ENCODE measurements around the gene KIF23. TPM values are rescaled to one million over a fixed set of nuclear protein-coding genes. Genes with fewer than 3 reads are reported as not detected.
A peak's percentile ranks its signal among the peaks of the same experiment; 100 is the strongest.

The KIF23 gene
- polyA plus RNA-seq, 1 donor = 15.9 TPM

DNA sequence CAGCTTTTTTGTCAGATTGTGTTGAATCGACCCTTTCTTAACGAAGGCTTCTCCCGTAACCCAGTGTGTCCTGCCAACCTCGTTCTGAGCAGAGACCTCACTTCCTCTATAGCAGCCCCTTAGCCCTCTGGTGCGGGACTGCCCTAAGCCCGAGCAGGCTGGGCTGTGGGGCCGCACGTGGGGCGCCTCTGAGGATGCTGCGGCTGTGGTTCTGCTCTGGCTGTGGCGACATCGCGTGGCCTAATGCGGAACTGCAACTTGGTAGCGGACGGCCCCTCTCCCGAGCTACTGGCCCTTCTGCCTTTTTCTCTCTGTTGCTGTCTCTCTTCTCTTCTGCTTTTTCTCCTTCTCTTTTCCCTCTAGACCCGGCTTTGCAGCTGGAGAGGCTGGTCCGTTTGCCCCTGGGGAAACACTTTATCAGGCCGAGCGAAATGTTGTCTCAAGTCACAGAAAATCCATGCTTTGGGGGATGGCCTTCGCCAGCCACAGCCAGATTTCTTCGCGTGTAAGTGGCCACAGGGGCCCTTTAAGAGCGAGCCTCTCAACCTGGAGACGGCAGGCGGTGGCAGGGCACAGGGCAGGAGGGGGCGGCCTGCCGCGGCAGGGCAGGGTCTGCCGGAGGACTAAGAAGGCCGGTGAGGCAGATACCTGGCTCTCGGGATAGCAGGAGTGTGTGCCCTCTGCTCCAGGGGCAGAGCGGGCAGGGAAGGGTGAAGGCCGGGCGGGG is 19.4 kb upstream of the KIF23 start:
- Histone ChIP-seq H3K9me3 (ENCODE audit: control insufficient read depth, low read depth, low read length) (no peaks in the 10 kb centered on the region), H3K27ac (ENCODE audit: low read length) (no peak overlapping the region)
- 0% methylated on average over 2 of the region's 36 CpGs for WGBS (ENCODE audit: insufficient coverage, low lambda C conversion rate)

GRCh38 chr15:69395460-69395859 is 18.7 kb upstream of the KIF23 start:
- WGBS (ENCODE audit: insufficient coverage, low lambda C conversion rate) = 100% methylated on average over 2 of the region's 10 CpGs
- Histone ChIP-seq H3K4me3 (ENCODE audit: low read length) (no peak overlapping the region), H3K9me3 (ENCODE audit: control insufficient read depth, low read depth, low read length) (no peaks in the 10 kb centered on the region), H3K27me3 (ENCODE audit: control insufficient read depth, insufficient read depth, low read length) (peaks cover 2% of the 10 kb centered on the region), H3K27ac (ENCODE audit: low read length) (no peak overlapping the region), H3K36me3 (ENCODE audit: control insufficient read depth, insufficient read depth, low read length) (no peaks in the 10 kb centered on the region), H3K4me1 (ENCODE audit: control insufficient read depth, insufficient read depth, low read length) (peaks cover 2% of the 10 kb centered on the region)
- DNase-seq = no peak

More for the DNA sequence above, 19.4 kb upstream of the KIF23 start:
- H3K27me3 ChIP-seq (ENCODE audit: control insufficient read depth, insufficient read depth, low read length) = peaks cover 2% of the 10 kb centered on the region
- H3K4me1 ChIP-seq (ENCODE audit: control insufficient read depth, insufficient read depth, low read length) = peaks cover 2% of the 10 kb centered on the region
- no peak overlapping the region for H3K4me3 ChIP-seq (ENCODE audit: low read length)
- H3K36me3 ChIP-seq (ENCODE audit: control insufficient read depth, insufficient read depth, low read length) = no peaks in the 10 kb centered on the region
- peak; percentile 63 to 64 for DNase-seq

DNA sequence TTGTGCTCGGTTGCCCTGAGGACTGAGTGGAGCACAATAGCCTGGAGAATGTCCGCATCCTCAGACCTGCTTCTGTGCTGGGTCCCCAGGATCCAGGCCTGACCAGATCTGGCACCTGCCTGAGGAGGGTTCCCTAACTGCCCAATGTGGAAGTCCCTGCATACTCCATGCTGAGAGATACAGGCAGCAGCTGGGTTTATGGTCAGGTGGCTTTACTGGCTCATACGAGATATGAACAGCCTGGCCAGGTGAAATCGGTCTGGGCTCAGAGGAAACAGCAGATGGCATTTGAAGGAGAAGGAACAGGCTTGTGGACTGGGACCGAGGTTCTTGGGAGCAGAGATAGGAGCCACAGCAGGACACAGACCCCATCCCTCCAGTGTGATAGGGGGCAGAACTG is 18.2 kb upstream of the KIF23 start:
- no peaks in the 10 kb centered on the region for H3K36me3 ChIP-seq (ENCODE audit: control insufficient read depth, insufficient read depth, low read length)
- WGBS (ENCODE audit: insufficient coverage, low lambda C conversion rate) = no CpG with 5 or more reads among the region's 5 CpGs
- no peak overlapping the region for H3K27ac ChIP-seq (ENCODE audit: low read length)
- peaks cover 2% of the 10 kb centered on the region for H3K4me1 ChIP-seq (ENCODE audit: control insufficient read depth, insufficient read depth, low read length)
- peaks cover 2% of the 10 kb centered on the region for H3K27me3 ChIP-seq (ENCODE audit: control insufficient read depth, insufficient read depth, low read length)
- H3K9me3 ChIP-seq (ENCODE audit: control insufficient read depth, low read depth, low read length) = no peaks in the 10 kb centered on the region
- H3K4me3 ChIP-seq (ENCODE audit: low read length) = no peak overlapping the region
- no peak for DNase-seq

DNA sequence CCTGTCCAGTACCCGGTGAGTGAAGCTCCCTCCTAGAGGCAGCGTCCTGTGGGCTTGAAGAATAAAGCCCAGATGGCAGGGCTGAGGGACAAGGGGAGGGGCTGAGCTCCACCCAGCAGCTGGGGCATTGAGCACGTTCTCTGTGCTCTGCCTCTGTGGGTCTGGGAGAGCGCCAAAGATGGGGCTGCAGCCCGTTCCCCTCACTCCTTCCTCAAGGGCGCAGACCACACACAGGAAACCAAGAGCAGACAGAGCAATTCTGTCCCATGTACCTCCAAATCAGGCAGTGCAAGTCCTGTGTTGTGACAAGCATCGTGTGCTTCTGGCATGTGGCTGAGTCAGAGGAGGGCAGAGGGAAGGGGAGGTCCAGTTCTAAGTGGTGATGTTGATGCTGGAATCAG is 15.7 kb upstream of the KIF23 start:
- peaks cover 2% of the 10 kb centered on the region for H3K4me1 ChIP-seq (ENCODE audit: control insufficient read depth, insufficient read depth, low read length)
- no CpG with 5 or more reads among the region's 7 CpGs for WGBS (ENCODE audit: insufficient coverage, low lambda C conversion rate)
- peaks cover 2% of the 10 kb centered on the region for H3K27me3 ChIP-seq (ENCODE audit: control insufficient read depth, insufficient read depth, low read length)
- DNase-seq = no peak
- H3K9me3 ChIP-seq (ENCODE audit: control insufficient read depth, low read depth, low read length) = no peaks in the 10 kb centered on the region
- H3K36me3 ChIP-seq (ENCODE audit: control insufficient read depth, insufficient read depth, low read length) = no peaks in the 10 kb centered on the region
- no peak overlapping the region for H3K27ac ChIP-seq (ENCODE audit: low read length)
- H3K4me3 ChIP-seq (ENCODE audit: low read length) = no peak overlapping the region

DNA sequence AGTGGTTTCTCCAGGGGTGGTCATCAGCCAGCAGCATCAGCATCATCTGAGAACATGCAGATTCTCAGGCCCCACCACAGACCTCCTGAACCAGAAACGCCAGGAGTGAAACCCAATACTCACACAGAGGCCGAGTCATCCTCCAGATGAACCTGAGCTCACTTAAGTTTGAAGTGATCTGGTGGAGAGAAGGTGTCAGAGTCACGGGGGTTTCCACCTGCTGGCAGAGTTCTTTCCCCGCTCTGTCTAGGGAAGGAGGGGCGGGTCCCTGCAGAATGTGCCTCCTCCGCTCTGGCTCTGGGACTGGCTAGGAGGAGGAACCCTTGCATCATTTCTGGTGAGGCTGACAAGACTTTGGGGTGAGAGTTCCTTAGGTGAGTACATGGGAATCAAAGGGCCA is 13.3 kb upstream of the KIF23 start:
- WGBS (ENCODE audit: insufficient coverage, low lambda C conversion rate) = no CpG with 5 or more reads among the region's 6 CpGs
- Histone ChIP-seq H3K4me3 (ENCODE audit: low read length) (no peak overlapping the region), H3K4me1 (ENCODE audit: control insufficient read depth, insufficient read depth, low read length) (no peaks in the 10 kb centered on the region), H3K36me3 (ENCODE audit: control insufficient read depth, insufficient read depth, low read length) (no peaks in the 10 kb centered on the region), H3K27ac (ENCODE audit: low read length) (no peak overlapping the region), H3K9me3 (ENCODE audit: control insufficient read depth, low read depth, low read length) (no peaks in the 10 kb centered on the region), H3K27me3 (ENCODE audit: control insufficient read depth, insufficient read depth, low read length) (no peaks in the 10 kb centered on the region)
- DNase-seq = no peak

DNA sequence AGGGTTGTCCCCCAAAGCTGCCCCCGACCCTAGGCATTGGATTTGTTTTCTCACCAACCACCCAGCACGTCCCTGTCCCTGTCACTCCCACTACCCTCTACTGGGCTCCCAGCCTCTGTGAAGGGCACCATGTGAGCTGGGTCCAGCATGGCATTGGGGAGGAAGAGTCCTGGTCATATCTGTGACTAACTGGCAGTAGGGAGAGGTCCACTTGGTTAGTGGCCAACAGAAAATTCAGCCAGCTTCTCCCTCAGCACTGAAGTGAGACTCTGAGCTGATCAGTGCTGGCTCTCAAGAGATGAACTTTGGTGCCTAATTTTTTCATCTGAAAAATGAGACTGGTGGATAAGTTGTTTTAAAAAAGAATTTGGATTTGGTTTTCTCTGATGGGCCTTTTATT is 11.3 kb upstream of the KIF23 start:
- no peak overlapping the region for H3K4me3 ChIP-seq (ENCODE audit: low read length)
- H3K27ac ChIP-seq (ENCODE audit: low read length) = no peak overlapping the region
- WGBS (ENCODE audit: insufficient coverage, low lambda C conversion rate) = no CpG with 5 or more reads among the region's 2 CpGs
- no peak for DNase-seq
- H3K4me1 ChIP-seq (ENCODE audit: control insufficient read depth, insufficient read depth, low read length) = no peaks in the 10 kb centered on the region
- H3K27me3 ChIP-seq (ENCODE audit: control insufficient read depth, insufficient read depth, low read length) = no peaks in the 10 kb centered on the region
- H3K36me3 ChIP-seq (ENCODE audit: control insufficient read depth, insufficient read depth, low read length) = no peaks in the 10 kb centered on the region
- H3K9me3 ChIP-seq (ENCODE audit: control insufficient read depth, low read depth, low read length) = no peaks in the 10 kb centered on the region

- no CpG with 5 or more reads among the region's 4 CpGs for WGBS (ENCODE audit: insufficient coverage, low lambda C conversion rate)
- H3K27ac ChIP-seq (ENCODE audit: low read length) = no peak overlapping the region
- H3K4me1 ChIP-seq (ENCODE audit: control insufficient read depth, insufficient read depth, low read length) = no peaks in the 10 kb centered on the region
- H3K4me3 ChIP-seq (ENCODE audit: low read length) = no peak overlapping the region
- no peaks in the 10 kb centered on the region for H3K36me3 ChIP-seq (ENCODE audit: control insufficient read depth, insufficient read depth, low read length)
- DNase-seq = no peak
- H3K27me3 ChIP-seq (ENCODE audit: control insufficient read depth, insufficient read depth, low read length) = no peaks in the 10 kb centered on the region
- no peaks in the 10 kb centered on the region for H3K9me3 ChIP-seq (ENCODE audit: control insufficient read depth, low read depth, low read length)
These were observed 10.6 kb upstream of the KIF23 start for GRCh38 chr15:69403594-69403993.

GRCh38 chr15:69405110-69405509 is 9.0 kb upstream of the KIF23 start:
- H3K9me3 ChIP-seq (ENCODE audit: control insufficient read depth, low read depth, low read length) = no peaks in the 10 kb centered on the region
- no peaks in the 10 kb centered on the region for H3K4me1 ChIP-seq (ENCODE audit: control insufficient read depth, insufficient read depth, low read length)
- DNase-seq = no peak
- no peak overlapping the region for H3K27ac ChIP-seq (ENCODE audit: low read length)
- H3K36me3 ChIP-seq (ENCODE audit: control insufficient read depth, insufficient read depth, low read length) = no peaks in the 10 kb centered on the region
- no peaks in the 10 kb centered on the region for H3K27me3 ChIP-seq (ENCODE audit: control insufficient read depth, insufficient read depth, low read length)
- no peak overlapping the region for H3K4me3 ChIP-seq (ENCODE audit: low read length)
- 0% methylated on average over 1 of the region's 3 CpGs for WGBS (ENCODE audit: insufficient coverage, low lambda C conversion rate)

DNA sequence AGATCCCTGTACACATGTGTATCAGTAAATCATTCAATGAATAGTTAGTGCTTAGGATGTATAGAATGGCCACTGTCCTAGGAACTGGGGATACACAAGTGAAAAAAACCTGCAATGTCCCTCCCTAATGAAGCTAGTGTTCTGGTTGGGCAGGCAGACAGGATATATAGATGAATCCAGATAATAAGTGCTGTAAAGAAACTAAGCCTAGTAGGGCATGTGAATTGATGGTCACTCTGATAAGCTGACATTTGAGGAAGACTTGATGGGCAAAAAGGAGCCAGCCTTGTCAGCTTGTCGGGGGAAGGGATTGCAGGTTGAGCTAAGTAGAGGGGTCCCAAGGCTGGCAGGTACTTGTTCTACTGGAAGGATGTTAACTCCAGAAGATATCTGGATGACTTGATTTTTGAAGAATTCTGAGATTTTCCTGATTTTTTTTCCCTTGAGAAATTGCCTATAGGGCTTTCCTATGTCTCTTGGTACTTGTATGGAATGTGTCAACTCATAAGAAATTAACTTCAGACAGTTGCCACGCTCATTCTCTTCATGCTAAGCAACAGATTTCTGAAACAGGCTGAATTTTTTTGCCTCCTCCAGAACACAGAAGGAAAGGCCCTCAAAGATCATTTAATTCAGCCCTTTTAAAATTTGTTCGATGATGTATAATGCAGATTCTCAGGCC is 6.3 kb upstream of the KIF23 start:
- WGBS (ENCODE audit: insufficient coverage, low lambda C conversion rate) = 100% methylated on average over 1 of the region's 3 CpGs
- no peak for DNase-seq
- H3K4me3 ChIP-seq (ENCODE audit: low read length) = no peak overlapping the region

GRCh38 chr15:69408841-69409240 is 5.3 kb upstream of the KIF23 start:
- no peaks in the 10 kb centered on the region for H3K4me1 ChIP-seq (ENCODE audit: control insufficient read depth, insufficient read depth, low read length)
- no peaks in the 10 kb centered on the region for H3K36me3 ChIP-seq (ENCODE audit: control insufficient read depth, insufficient read depth, low read length)
- H3K4me3 ChIP-seq (ENCODE audit: low read length) = no peak overlapping the region
- no peaks in the 10 kb centered on the region for H3K27me3 ChIP-seq (ENCODE audit: control insufficient read depth, insufficient read depth, low read length)
- no peaks in the 10 kb centered on the region for H3K9me3 ChIP-seq (ENCODE audit: control insufficient read depth, low read depth, low read length)
- no peak overlapping the region for H3K27ac ChIP-seq (ENCODE audit: low read length)
- no peak for DNase-seq
- WGBS (ENCODE audit: insufficient coverage, low lambda C conversion rate) = 50% methylated on average over 1 of the region's 3 CpGs

More for the DNA sequence above, 6.3 kb upstream of the KIF23 start:
- H3K4me1 ChIP-seq (ENCODE audit: control insufficient read depth, insufficient read depth, low read length) = no peaks in the 10 kb centered on the region
- H3K36me3 ChIP-seq (ENCODE audit: control insufficient read depth, insufficient read depth, low read length) = no peaks in the 10 kb centered on the region
- H3K9me3 ChIP-seq (ENCODE audit: control insufficient read depth, low read depth, low read length) = no peaks in the 10 kb centered on the region
- no peaks in the 10 kb centered on the region for H3K27me3 ChIP-seq (ENCODE audit: control insufficient read depth, insufficient read depth, low read length)
- H3K27ac ChIP-seq (ENCODE audit: low read length) = no peak overlapping the region
